Lower leg skin (tissue), 4 donors: ENCODE results near the gene SPOCD1. TPM values are rescaled to one million over a fixed set of nuclear protein-coding genes. Genes with fewer than 3 reads are reported as not detected.
A peak's percentile ranks its signal among the peaks of the same experiment; 100 is the strongest.

Source experiments
- DNase-seq, 2 donors: peaks; one replicate each; pipeline ENCODE4 v3.0.0-alpha.2; 2019; ENCODE audit warnings: low spot score in 2 of 2
- H3K4me3 ChIP-seq: fragments of 200-600 bp; sonication (generic); 2 replicates; pipeline ENCODE4 v1.5.1; 2017; ENCODE audit warnings: mild to moderate bottlenecking, low read depth; ENCODE audit not compliant: poor library complexity, severe bottlenecking
- POLR2A ChIP-seq, 2 donors: fragments of 450-650 bp; IDR thresholded peaks; one replicate each; pipeline ENCODE4 v1.6.1; 2016 to 2017; ENCODE audit warnings: antibody characterized with exemption in 2 of 2, mild to moderate bottlenecking in 1 of 2, moderate library complexity in 1 of 2
- WGBS, 2 donors: methylation state at CpG; one replicate each; pipeline ENCODE4 v1.1.5; 2018; 5-methylcytosine and 5-hydroxymethylcytosine counted together
- intact Hi-C: fragments of 100-400 bp; cut with DNase I; formaldehyde crosslinking; loops from one replicate; pipeline ENCODE4 v1.15.0; 2023; ENCODE audit warnings: low total_unique reads
- total RNA-seq, 4 donors: library from RNA; depleted of rRNA; stranded (reverse); fragments of >200 nt; gene quantifications; one replicate each; pipeline ENCODE4 v1.1.0, GENCODE V29; 2016
- TF ChIP-seq, protein P1 (sequence below), 3 donors: fragments of 450-650 bp; IDR thresholded peaks; one replicate each; pipeline ENCODE4 v1.5.1; 2016; ENCODE audit warnings: antibody characterized with exemption in 3 of 3, mild to moderate bottlenecking in 3 of 3, moderate library complexity in 2 of 3

SPOCD1 gene
- total RNA-seq, 4 donors from 2014 or later: 0.13 to 0.51 TPM; not detected in 2

DNA sequence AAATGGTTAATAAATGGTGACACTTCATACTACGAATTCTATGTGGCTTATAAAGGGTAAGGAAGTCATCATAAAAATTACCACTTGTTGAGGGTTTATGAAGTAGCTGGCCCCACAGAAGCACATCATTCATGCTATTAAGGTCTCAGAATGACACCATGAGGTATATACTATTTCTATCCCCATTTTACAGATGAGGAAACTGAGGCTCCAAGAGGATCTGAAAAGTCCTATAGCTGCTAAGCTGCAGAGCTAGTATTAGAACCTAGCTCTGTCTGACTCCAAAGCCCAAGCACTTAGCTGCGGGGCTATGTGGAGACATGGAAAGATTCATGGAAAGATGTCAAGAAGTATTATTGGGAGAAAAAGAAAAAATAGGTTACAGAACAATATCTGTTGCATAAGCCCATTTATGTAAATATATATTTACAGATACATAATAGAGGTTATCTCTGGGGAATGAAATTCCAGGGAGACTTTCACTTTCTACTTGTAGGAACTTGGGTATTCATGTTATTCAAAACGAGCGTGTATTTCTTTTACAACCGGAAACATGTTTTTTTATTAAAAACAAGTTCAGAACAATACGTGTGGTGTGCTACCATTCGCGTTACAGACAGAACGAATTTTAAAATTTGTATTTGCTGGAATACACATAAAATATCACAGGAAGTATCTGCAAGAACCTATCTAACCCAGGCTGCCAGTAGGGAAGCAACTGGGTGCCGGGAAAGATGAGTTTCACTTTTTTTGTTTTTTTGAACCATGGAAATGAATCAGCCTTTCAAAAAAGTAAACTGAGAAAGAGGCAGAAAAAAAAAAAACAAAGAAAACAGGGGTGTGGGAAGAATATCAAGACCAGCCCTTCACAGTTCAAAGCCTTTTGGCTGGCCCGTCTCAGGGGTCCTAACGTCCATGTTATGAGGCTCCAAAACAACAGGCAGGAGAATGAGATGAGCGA lies 13.4 kb downstream of the SPOCD1 start:
- TF ChIP-seq POLR2A (IDR thresholded peaks at IDR 0.05): no peak
- TF ChIP-seq, protein P1, sequence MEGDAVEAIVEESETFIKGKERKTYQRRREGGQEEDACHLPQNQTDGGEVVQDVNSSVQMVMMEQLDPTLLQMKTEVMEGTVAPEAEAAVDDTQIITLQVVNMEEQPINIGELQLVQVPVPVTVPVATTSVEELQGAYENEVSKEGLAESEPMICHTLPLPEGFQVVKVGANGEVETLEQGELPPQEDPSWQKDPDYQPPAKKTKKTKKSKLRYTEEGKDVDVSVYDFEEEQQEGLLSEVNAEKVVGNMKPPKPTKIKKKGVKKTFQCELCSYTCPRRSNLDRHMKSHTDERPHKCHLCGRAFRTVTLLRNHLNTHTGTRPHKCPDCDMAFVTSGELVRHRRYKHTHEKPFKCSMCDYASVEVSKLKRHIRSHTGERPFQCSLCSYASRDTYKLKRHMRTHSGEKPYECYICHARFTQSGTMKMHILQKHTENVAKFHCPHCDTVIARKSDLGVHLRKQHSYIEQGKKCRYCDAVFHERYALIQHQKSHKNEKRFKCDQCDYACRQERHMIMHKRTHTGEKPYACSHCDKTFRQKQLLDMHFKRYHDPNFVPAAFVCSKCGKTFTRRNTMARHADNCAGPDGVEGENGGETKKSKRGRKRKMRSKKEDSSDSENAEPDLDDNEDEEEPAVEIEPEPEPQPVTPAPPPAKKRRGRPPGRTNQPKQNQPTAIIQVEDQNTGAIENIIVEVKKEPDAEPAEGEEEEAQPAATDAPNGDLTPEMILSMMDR (IDR thresholded peaks at IDR 0.05): no peak
- H3K4me3 ChIP-seq: no peak overlapping the region
- DNase-seq: peak in 1 of 2 donors; percentile 36

DNA sequence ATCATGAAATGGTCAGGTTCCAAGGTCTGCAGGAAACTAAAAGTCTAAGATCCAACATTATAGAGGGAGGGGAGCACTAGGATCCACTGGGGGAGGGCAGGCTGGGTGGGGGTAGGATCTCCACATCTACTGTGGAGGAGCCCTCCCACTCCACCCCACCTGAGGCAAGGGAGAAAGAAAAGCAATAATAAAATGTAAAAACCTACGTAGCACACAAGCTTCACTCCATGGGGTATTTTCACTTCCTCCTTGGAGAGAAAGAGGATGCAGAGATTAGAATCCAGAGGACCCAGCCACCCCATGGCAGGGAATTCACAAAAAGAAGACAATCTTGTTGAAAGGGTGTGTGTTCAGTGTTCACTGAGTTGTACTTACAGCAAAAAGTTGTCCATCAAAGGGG lies 14.4 kb downstream of the SPOCD1 start:
- no peak for TF ChIP-seq POLR2A (IDR thresholded peaks at IDR 0.05)
- TF ChIP-seq, protein P1 (IDR thresholded peaks at IDR 0.05): no peak
- 77 to 79% methylated on average over 1 of the region's 1 CpG for WGBS, 2 donors
- intact Hi-C loops: no loop called here
- DNase-seq: peak in 1 of 2 donors; percentile 31
- no peak overlapping the region for H3K4me3 ChIP-seq

More for the DNA sequence above, 13.4 kb downstream of the SPOCD1 start:
- intact Hi-C loops: no loop called here
- 29 to 34% methylated on average over 13 of the region's 13 CpGs for WGBS, 2 donors

DNA sequence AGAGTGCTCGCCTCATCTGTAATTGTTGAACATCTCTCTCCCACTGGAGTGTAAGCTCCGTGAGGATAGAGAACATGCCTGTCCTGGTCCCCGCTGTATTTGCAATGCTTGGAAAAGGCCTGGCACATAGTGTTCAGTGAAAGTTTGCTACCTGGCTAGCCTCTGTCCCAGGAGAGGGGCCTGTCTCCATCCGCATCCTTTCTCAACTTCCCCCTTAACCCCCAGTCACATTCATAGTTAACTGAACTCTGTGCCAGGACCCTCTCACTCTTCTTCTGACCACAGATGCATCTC lies 15.2 kb downstream of the SPOCD1 start:
- H3K4me3 ChIP-seq: no peak overlapping the region
- intact Hi-C loops: no loop called here
- 96 to 97% methylated on average over 3 to 4 of the region's 4 CpGs for WGBS, 2 donors
- TF ChIP-seq, protein P1 (IDR thresholded peaks at IDR 0.05): no peak
- TF ChIP-seq POLR2A (IDR thresholded peaks at IDR 0.05): no peak
- no peak for DNase-seq

DNA sequence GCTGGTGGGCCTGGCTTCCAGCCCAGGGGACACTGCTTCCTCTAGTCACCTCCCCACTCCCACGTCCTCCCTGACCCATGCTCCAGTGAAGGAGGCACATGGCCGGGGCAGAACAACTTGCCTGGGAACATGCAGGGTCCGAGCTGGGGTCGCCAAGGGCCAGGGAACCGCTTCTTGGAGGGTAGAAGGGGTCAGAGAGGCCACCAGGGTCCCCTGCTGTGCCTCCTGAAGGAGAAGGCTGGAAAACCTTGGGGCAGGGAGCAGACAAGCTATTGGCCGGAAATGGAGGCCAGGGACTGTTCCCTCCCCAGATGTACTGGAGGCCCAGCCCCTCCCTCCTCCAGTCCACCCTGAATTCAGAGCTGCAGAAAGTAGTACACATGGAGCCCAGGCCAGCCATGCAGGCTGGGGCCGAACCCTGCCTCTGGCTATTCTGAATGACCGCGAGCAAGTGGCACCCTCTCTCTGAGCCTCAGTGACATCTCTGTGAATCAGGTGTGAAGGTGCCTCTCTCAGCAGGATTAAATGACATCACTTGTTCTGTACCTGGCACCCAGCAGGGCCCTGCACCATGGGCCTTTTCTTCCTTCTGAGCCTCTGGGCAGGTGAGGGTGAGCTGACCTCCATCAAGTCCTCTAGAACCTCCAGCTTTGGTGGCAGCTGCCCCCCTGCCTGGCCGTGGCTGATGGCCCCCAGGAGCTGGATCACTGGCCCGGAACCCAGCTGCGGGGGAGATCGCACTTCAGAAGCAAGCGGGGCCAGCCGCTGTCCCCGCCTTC lies 15.7 kb downstream of the SPOCD1 start:
- no peak overlapping the region for H3K4me3 ChIP-seq
- WGBS, 2 donors: 83 to 86% methylated on average over 15 to 16 of the region's 16 CpGs
- TF ChIP-seq, protein P1 (IDR thresholded peaks at IDR 0.05): no peak
- TF ChIP-seq POLR2A (IDR thresholded peaks at IDR 0.05): no peak
- intact Hi-C loops: no loop called here
- peak in 1 of 2 donors; percentile 80 for DNase-seq

DNA sequence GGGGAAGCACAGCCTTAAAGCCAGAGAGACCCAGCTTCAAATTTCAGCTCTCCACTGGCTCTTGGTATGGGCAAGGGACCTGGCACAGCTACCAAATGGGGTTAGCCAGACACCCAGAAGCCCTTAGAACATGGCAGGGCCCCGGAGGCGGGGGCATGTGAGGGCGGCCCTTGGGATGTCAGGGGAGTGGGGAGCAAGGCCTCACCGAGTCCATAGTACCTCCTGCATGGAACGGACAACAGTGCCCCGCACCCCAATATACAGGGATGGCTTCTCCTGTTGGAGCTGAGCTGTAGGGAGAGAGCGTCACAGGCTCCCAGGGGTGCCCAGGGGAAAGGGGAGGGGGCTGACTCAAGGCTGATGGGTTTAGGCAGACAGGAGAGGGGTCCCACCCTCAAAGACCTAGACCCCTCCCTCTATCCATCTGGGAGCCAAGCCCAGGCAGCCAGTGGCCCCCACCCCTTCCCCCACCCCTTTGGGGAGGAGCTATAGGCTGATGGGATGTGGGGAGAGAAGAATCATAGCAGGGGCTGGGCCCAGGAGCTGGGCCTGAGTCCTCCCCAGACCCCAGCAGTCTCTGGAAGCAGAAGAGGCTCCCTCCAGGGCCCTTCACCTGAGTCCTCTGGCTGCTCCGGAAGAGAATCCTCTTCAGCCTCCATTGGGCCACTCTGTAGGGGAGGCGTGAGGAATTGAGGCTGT lies 16.5 kb downstream of the SPOCD1 start:
- intact Hi-C loops: no loop called here

More for the DNA sequence above, 16.5 kb downstream of the SPOCD1 start:
- H3K4me3 ChIP-seq: no peak overlapping the region
- peak in 1 of 2 donors; percentile 65 for DNase-seq
- 84 to 92% methylated on average over 9 of the region's 9 CpGs for WGBS, 2 donors
- TF ChIP-seq, protein P1 (IDR thresholded peaks at IDR 0.05): no peak
- no peak for TF ChIP-seq POLR2A (IDR thresholded peaks at IDR 0.05)
